GM19193 (cell line): ENCODE data around the gene VPS13A.

Experiments used
- POLR2A ChIP-seq: IDR thresholded peaks from 4 replicates; pipeline ENCODE4 v1.6.1; 2011; ENCODE audit not compliant: insufficient read depth, insufficient read length; ENCODE audit errors: extremely low read depth

The VPS13A gene

DNA sequence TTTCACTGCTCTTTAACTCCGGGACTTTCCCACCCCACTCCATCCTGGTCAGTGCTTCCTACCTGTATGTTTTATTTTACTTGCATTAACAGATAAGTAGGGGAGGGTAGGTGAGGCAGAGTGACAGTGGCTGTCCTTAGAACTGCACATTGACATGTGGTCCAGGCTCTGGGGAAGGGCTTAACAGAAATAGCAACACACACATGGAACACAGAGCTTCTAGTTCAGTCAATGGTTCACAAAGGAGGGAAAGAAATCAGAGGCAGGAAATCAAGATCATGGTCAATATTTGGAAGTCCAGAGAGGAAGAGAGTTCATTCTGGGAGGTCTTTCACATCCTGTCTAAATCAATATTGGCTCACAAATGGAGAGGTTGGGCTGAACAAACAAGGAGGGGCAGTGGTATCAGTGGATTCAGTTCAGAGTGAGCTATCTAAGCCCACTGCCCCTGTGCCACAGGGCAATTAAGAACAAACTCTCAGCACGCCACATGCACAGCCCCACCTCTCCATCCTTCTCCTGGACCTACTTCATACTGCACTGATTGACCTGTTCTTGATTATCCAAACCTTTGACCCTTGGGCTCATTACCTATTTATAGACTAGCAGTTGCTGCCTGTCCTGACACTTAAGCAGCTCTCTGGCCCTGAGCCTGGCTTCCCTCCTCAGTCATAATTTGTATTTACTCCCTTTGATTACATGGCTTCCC is 6.2 kb upstream of the VPS13A start:
- no peak for TF ChIP-seq POLR2A

- TF ChIP-seq POLR2A: no peak
Observed at GRCh38 chr9:77175151-77175550, 2.2 kb upstream of the VPS13A start.

- TF ChIP-seq POLR2A: no peak
Observed at GRCh38 chr9:77176106-77176505, 1.2 kb upstream of the VPS13A start.

DNA sequence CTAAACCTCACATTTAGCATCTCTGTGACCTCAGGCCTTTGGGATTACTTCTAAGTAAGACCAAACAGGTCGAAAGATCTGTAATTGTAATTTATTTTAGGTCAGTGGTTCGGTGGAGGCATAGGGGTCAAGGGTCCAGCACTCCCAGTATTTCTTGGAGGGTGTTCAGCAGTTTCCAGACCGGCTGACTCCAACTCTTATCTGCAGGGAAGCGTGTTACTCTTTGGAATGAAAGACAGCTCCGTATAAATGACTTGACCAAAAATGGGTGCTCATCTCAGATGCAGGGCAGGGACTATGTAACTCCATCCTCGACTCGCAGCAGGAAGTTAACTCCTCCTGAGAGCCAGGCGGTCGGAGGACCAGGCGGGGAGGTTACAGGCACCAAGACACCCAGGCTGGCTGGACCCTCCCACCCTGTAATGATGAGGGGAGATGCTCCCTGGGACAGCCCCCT is 620 bp upstream of the VPS13A start:
- no peak for TF ChIP-seq POLR2A

- peak; percentile 12 for TF ChIP-seq POLR2A
Observed at GRCh38 chr9:77177894-77178794, 810 bp downstream of the VPS13A start.

DNA sequence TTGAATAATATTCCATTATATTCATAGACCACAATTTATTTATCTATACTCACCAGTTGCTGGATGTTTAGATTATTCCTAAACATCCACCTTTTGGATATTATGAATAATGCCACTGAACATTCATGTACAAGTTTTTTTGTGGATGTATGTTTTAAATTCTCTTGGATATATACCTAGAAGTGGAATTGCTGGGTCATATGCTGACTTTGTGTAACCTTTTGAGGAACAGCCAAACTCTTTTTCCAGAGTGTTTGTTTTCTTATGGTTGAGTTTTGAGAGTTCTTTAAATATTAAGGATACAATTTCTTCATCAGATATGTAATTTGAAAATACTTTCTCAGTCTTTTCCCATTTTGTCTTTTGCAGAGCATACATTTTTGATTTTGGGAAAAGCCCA is 2.7 kb downstream of the VPS13A start:
- TF ChIP-seq POLR2A: no peak

DNA sequence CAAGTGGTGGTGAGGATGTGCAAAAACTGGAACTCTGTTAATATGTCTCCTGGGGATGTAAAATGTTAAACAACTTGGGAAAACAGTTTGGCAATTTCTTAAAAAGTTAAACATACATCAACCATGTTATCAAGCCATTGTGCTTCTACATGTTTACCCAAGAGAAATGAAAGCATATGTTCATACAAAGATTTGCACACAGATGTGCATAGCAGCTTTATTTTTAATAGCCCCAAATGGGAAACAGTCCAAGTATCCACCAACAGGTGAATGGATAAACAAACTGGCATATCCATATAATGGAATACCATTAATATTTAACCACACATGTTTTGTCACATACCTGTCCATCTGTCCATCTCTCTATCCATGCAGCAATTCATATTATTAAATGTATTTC is 6.2 kb downstream of the VPS13A start:
- no peak for TF ChIP-seq POLR2A

GRCh38 chr9:77188242-77188641 is 10.9 kb downstream of the VPS13A start:
- no peak for TF ChIP-seq POLR2A

GRCh38 chr9:77194423-77194822 is 17.1 kb downstream of the VPS13A start:
- no peak for TF ChIP-seq POLR2A

GRCh38 chr9:77210116-77210515 is 32.8 kb downstream of the VPS13A start:
- no peak for TF ChIP-seq POLR2A

DNA sequence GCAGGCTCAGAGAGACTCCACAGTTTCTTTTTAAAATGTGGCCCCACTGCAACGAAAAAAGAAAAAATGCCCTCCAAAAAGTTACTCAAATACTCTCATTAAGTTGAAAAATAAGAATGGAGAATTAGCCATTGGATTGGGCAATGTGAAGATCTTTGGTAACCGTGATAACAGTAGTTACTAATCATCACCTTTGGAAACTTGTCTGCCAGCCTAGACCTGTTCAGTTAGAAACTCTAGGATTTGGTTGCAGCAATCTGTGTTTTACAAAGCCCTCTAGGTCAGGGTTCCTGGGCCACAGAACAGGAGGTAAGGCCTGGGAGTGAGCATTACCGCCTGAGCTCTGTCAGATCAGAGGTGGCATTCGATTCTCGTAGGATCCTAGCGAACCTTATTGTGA is 34.2 kb downstream of the VPS13A start:
- no peak for TF ChIP-seq POLR2A

- TF ChIP-seq POLR2A: no peak
Observed at GRCh38 chr9:77212801-77213200, 35.5 kb downstream of the VPS13A start.

GRCh38 chr9:77215874-77216273 is 38.5 kb downstream of the VPS13A start:
- no peak for TF ChIP-seq POLR2A

- TF ChIP-seq POLR2A: no peak
Observed at GRCh38 chr9:77218612-77219011, 41.3 kb downstream of the VPS13A start.

GRCh38 chr9:77221431-77221830 is 44.1 kb downstream of the VPS13A start:
- TF ChIP-seq POLR2A: no peak
